Transverse colon (tissue), 3 donors: Measurements from ENCODE around the gene GATA5.

Source experiments
- CTCF ChIP-seq, 5 experiments: fragments of 200-600 bp in 3 of 5; fragments of 450-650 bp in 2 of 5; sonication (generic) in 3 of 5; IDR thresholded peaks; 1 replicate in 2 of 5; 2 replicates in 3 of 5; pipeline ENCODE4 v1.5.1; 2016 to 2017; ENCODE audit warnings: antibody characterized with exemption in 5 of 5, inconsistent platforms in 3 of 5, mild to moderate bottlenecking in 2 of 5, moderate library complexity in 1 of 5
- POLR2A ChIP-seq: fragments of 450-650 bp; IDR thresholded peaks from one replicate; pipeline ENCODE4 v1.6.1; 2016; ENCODE audit warnings: antibody characterized with exemption, mild to moderate bottlenecking, moderate library complexity

- TF ChIP-seq CTCF (IDR thresholded peaks at IDR 0.05) (no peak), POLR2A (no peak)
These were observed 10.7 kb upstream of the GATA5 start for GRCh38 chr20:62486484-62486883.
